GM21528 (cell line): ENCODE results near the gene TTYH1.
"Not testable (repeated sequence)": the region's sequence is repeated elsewhere in the genome, so short reads cannot be mapped to it uniquely, and the experiment has no call there.

ENCODE experiments used
- ATAC-seq: cut with Tn5 transposase; IDR thresholded peaks from one replicate; pipeline ENCODE4 v1.9.1; 2021; ENCODE audit warnings: mild to moderate bottlenecking, moderate library complexity; ENCODE audit not compliant: unreplicated experiment, low FRiP score

TTYH1 gene

DNA sequence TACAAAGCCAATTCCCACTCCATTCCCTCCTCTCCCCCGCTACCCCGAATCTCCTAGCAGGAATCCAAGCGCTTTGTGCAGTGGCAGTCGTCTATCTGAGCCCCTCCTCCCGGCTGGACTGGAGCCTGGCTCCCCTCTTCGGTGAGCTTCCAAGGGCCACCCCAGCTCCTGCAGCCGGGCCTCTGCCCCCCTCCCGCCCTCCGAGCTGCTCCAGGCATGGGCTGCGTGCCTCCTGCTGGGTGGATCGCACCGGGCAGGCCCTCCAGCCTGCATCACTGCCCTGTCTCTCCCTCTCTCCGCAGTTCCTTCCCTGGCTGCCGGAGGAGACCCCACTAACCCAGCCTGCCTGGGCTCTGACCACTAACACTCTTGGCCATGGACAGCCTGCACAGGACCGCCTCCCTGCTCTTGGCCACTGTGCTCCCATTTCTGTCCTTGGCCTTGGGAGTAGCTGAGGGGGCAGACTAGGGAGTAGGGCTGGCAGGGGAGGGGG lies 20.8 kb downstream of the TTYH1 start:
- ATAC-seq: no peak

DNA sequence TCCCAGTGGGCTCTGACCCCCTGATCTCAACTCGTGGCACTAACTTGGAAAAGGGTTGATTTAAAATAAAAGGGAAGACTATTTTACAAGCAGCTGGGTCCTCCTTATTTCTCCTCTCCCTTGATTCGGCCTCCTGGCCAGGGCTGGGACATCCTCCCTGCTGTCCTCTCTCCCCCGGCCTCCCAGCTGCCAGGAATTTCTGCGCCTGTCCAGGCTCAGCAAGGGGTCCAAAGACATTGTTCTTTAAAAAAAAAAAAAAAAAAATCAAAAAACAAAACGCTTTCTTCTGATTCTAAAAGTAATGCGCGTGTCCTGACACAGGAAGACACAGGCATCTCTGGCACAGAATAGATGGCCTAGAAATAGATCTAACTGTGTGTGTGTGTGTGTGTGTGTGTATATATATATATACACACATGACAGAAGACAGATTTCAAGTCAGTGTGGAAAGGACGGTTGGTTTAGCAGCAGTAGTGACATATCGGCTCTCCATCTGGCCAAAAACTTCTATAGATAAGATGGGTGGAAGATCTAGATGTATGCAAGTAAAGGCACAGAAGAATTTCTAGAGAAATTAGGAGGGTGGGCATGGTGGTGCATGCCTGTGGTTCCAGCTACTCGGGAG lies 21.5 kb downstream of the TTYH1 start:
- ATAC-seq: no peak

DNA sequence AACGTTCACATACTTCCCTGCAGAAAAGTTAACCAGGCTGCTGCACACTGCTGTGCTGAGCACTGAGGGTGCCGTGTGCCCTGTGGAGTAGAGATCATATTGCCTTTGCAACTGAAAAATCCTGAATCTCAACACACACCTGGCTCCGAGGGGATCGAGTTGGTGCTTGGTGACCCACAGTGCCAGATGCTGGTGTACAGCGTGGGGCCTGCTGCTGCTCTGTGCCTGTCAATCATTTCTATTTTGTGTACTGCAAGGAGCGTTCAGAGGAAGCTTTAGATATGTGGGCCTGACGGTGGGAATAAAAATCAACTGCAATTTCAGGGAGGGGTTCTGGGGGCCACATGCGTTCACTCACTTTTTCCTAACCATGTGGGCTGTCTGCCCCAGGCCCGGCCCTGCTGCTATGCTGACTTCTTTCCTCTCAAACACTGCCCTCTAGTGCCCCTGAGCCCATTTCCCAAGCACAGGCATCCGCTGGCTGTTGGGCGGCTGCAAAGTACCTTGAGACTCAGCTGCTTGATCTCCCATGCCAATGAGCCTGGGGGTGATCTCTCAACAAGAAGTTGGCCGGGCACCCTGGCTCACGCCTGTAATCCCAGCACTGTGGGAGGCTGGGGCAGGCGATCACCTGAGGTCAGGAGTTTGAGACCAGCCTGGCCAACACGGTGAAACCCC lies 24.0 kb downstream of the TTYH1 start:
- ATAC-seq: no peak

- no peak for ATAC-seq
These were observed 25.4 kb downstream of the TTYH1 start for GRCh38 chr19:54440641-54441040.

- ATAC-seq: no peak
These were observed 29.5 kb downstream of the TTYH1 start for GRCh38 chr19:54444737-54445136.

GRCh38 chr19:54446349-54446748 lies 31.1 kb downstream of the TTYH1 start:
- ATAC-seq: not testable (repeated sequence)

- no peak for ATAC-seq
These were observed 32.9 kb downstream of the TTYH1 start for GRCh38 chr19:54448040-54448773.

GRCh38 chr19:54448774-54449700 lies 33.8 kb downstream of the TTYH1 start, which contains the start of gene LENG8:
TSS of gene LENG8 (plus strand) at chr19:54449199. CDS start at chr19:54451345, 2,146 bp downstream.
- peak; percentile 85 for ATAC-seq

GRCh38 chr19:54449701-54450069 lies 34.4 kb downstream of the TTYH1 start:
- peak; percentile 0 for ATAC-seq

- ATAC-seq: no peak
These were observed 36.1 kb downstream of the TTYH1 start for GRCh38 chr19:54451331-54451871.

DNA sequence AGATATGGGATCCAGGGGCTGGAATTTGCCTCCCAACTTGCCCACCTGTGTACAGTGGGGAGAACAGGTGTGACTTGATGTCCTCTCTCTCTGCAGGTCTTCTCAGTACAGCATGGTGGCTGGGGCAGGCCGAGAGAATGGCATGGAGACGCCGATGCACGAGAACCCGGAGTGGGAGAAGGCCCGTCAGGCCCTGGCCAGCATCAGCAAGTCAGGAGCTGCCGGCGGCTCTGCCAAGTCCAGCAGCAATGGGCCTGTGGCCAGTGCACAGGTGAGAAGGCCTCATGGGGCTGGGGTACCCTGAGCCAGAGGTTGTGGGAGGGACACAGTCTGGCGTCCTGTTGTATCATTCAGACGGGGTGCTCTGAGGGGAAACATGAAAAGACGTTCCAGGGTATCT lies 36.7 kb downstream of the TTYH1 start:
- ATAC-seq: no peak

DNA sequence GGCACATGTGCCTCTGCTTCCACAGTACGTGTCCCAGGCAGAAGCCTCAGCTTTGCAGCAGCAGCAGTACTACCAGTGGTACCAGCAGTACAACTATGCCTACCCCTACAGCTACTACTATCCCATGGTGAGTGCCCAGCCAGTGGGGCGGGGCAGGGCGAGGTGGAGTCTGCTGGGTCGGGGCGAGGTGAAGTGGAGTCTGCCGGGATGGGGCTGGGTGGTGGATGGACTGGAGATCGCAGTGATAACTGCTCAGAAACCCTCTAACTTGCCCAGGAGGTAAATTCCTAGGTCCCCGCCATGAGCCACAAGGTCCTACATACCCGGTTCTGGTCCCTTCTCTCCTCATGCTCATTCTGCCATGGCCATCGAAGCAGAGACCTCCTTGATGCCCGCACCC lies 37.4 kb downstream of the TTYH1 start:
- ATAC-seq: no peak

DNA sequence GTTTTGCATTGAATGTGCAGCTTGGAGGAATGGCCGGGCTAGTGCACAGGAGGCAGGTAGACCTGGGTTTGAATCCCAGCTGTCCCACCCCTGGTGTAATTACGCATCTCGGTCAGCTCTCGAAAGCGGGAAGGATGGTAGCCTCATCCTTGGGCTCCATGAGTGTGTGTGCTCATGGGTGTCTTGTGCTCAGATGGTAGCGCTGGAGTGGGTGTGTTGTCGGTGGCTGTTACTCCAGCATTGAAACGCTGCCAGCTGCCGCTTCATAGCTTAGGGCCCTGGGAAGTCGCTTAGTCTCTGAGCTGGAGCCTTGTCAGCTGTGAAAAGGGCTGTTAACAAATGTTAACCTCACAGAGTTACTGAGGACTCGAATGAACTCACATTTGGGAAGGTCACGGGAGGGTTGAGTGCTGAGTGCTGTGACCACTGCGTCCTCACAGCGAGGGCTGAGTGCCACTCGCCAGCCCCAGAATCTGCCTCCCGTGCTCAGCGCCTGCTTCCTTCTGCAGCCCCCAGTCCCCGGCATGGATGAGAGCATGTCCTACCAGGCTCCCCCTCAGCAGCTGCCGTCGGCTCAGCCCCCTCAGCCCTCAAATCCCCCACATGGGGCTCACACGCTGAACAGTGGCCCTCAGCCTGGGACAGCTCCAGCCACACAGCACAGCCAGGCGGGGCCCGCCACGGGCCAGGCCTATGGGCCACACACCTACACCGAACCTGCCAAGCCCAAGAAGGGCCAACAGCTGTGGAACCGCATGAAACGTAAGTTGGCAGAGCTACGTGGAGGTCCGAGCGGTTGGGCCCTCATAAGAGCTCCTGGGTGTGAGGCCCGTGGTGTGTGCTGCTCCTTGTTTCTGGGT lies 38.9 kb downstream of the TTYH1 start:
- no peak for ATAC-seq

GRCh38 chr19:54454781-54455675 lies 39.8 kb downstream of the TTYH1 start:
- no peak for ATAC-seq

DNA sequence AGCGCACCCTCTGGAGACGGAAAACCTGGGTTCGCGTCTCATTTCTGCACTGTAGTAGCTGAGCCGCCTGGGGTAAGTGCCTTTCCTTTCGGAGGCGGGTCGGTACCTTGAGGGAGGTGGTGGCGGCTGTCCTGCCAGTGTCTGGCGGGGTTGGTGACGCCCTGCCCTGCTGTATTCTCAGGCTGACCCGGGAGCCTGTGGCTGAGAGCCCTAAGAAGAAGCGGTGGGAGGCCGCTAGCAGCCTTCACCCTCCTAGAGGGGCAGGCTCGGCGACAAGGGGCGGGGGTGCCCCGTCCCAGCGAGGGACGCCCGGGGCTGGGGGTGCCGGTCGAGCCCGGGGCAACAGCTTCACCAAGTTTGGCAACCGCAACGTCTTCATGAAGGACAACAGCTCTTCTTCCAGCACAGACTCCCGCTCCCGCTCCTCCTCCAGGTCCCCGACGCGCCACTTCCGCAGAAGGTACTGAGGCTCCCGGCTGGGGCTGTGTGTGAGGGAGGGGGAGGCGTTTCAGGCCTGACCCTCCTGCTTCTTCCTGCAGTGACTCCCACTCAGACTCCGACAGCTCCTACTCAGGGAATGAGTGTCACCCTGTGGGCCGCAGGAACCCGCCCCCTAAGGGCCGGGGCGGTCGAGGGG lies 40.6 kb downstream of the TTYH1 start:
- no peak for ATAC-seq

DNA sequence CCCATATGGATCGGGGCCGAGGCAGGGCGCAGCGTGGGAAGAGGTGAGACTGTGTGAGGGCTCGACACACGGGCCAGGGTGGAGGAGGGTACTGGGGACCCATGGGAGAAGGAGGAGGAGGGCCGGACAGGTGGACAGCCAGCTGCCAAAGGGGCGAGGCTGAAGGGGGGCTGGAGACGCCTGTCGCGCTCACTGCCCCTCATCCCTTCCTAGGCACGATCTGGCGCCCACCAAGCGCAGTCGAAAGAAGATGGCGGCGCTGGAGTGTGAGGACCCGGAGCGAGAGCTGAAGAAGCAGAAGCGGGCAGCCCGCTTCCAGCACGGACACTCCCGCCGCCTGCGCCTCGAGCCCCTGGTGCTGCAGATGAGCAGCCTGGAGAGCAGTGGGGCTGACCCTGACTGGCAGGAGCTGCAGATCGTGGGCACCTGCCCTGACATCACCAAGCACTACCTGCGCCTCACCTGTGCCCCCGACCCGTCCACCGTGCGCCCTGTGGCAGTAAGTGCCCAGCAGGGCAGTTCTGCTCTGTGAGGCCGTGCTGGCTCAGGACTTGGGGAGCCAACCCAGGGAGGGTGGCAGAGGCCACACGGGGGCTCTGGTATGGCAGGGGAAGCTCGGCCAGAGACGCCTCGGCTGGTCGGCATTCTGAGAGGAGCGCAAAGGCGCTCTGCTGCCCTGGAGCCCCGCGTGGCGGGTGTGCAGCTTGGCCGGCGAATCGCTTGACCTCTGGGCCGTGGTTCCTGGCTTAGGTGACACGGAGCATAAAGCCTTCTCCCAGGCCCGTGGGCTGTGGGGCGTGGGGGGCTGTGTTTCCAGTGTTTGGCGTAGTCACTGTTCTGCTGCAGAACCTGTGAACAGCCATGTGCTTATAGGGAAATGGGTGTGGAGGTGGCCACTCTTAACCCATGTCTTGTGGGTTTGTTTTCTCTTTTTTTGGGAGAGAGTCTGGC lies 41.4 kb downstream of the TTYH1 start:
- no peak for ATAC-seq
